GM12878 (cell line): ENCODE results near the gene BOLA1. TPM values are rescaled to one million over a fixed set of nuclear protein-coding genes. Genes with fewer than 3 reads are reported as not detected.

ENCODE experiments used
- GATAD2B ChIP-seq: fragments of 450-650 bp; conservative IDR thresholded peaks from 2 replicates; pipeline ENCODE4 v1.6.1; 2017; ENCODE audit warnings: low read depth, mild to moderate bottlenecking, moderate library complexity
- HDAC6 ChIP-seq: fragments of 200-600 bp; sonication (generic); IDR thresholded peaks from one replicate; pipeline ENCODE4 v1.8.0; 2017; ENCODE audit warnings: antibody characterized with exemption; ENCODE audit not compliant: unreplicated experiment
- IRF4 ChIP-seq: IDR thresholded peaks from 2 replicates; pipeline ENCODE4 v1.6.1; 2011; ENCODE audit warnings: low read depth, low read length
- MXI1 ChIP-seq: fragments of 150-350 bp; IDR thresholded peaks from 2 replicates; pipeline ENCODE4 v1.6.1; 2011; ENCODE audit warnings: low read depth, mild to moderate bottlenecking, inconsistent platforms, low read length, improper control_type of control experiment
- PAX5 ChIP-seq: IDR thresholded peaks from 2 replicates; pipeline ENCODE4 v1.6.1; 2011; ENCODE audit warnings: low read depth, low read length, borderline replicate concordance
- PAX8 ChIP-seq: fragments of 450-650 bp; IDR thresholded peaks from 2 replicates; pipeline ENCODE4 v1.6.1; 2017; ENCODE audit warnings: mild to moderate bottlenecking, moderate library complexity
- POLR2A ChIP-seq: IDR thresholded peaks from 2 replicates; pipeline ENCODE4 v1.6.1; 2011; ENCODE audit warnings: low read depth, mild to moderate bottlenecking, low read length
- POLR2AphosphoS5 ChIP-seq: IDR thresholded peaks from 2 replicates; pipeline ENCODE4 v1.6.1; 2011; ENCODE audit warnings: mild to moderate bottlenecking, low read length, inconsistent platforms
- RUNX3 ChIP-seq: IDR thresholded peaks from 2 replicates; pipeline ENCODE4 v1.6.1; 2012; ENCODE audit warnings: low read length, inconsistent platforms
- SIX5 ChIP-seq: IDR thresholded peaks from 2 replicates; pipeline ENCODE4 v1.6.1; 2011; ENCODE audit warnings: mild to moderate bottlenecking, low read depth, low read length, moderate library complexity; ENCODE audit not compliant: severe bottlenecking
- SMC3 ChIP-seq: IDR thresholded peaks from 2 replicates; pipeline ENCODE4 v1.6.1; 2011; ENCODE audit warnings: low read length, improper control_type of control experiment, borderline replicate concordance
- SREBF1 ChIP-seq: IDR thresholded peaks from 2 replicates; pipeline ENCODE4 v1.6.1; 2012; ENCODE audit warnings: mild to moderate bottlenecking, low read length
- SREBF2 ChIP-seq: IDR thresholded peaks from 2 replicates; pipeline ENCODE4 v1.6.1; 2012; ENCODE audit warnings: mild to moderate bottlenecking, low read length
- SRF ChIP-seq, 2 experiments: IDR thresholded peaks; 2 replicates each; pipeline ENCODE4 v1.6.1; 2011; ENCODE audit warnings: low read depth in 2 of 2, low read length in 2 of 2, mild to moderate bottlenecking in 1 of 2, moderate library complexity in 1 of 2
- ZSCAN29 ChIP-seq: fragments of 450-650 bp; IDR thresholded peaks from 2 replicates; pipeline ENCODE4 v1.6.1; 2017; ENCODE audit warnings: mild to moderate bottlenecking, moderate library complexity
- polyA plus RNA-seq, 11 experiments: library from polyadenylated mRNA; depleted of rRNA in 4 of 11; unstranded in 6 of 11; stranded (reverse) in 5 of 11; fragments of >200 nt; fragmentation: Nextera tagmentation in 4 of 11; fragmentation: Illumina TruSeq in 1 of 11; extraction: Ambion mirVana in 4 of 11; extraction: Trizol in 1 of 11; gene quantifications; 1 replicate in 1 of 11; 2 replicates in 10 of 11; pipeline versions ENCODE4 v1.2.1 to v1.2.3, GENCODE V29; 2011 to 2016; ENCODE audit warnings: inconsistent platforms in 2 of 11, missing spikeins in 2 of 11, low read depth in 1 of 11
- total RNA-seq, 4 experiments: library from RNA; depleted of rRNA in 3 of 4; stranded (reverse); fragments of >200 nt in 3 of 4; fragmentation: Illumina TruSeq in 1 of 4; extraction: Trizol in 1 of 4; gene quantifications; 2 replicates each; pipeline versions ENCODE4 v1.2.1 to v1.2.3, GENCODE V29; 2013 to 2021
- TF ChIP-seq, protein P1 (sequence below): fragments of 450-650 bp; formaldehyde crosslinking; IDR thresholded peaks from 2 replicates; pipeline ENCODE4 v1.4.0; 2020; ENCODE audit warnings: mild to moderate bottlenecking, moderate library complexity
- TF ChIP-seq, protein P2 (sequence below): IDR thresholded peaks from 2 replicates; pipeline ENCODE4 v1.6.1; 2011; ENCODE audit warnings: low read depth, mild to moderate bottlenecking, low read length, moderate library complexity, borderline replicate concordance; ENCODE audit errors: extremely low read depth
- TF ChIP-seq, protein P3 (sequence below): fragments of 450-650 bp; IDR thresholded peaks from 2 replicates; pipeline ENCODE4 v1.6.1; 2016; ENCODE audit warnings: mild to moderate bottlenecking
- TF ChIP-seq, protein P4 (sequence below): IDR thresholded peaks from 2 replicates; pipeline ENCODE4 v1.6.1; 2011; ENCODE audit warnings: mild to moderate bottlenecking, low read depth, low read length, moderate library complexity; ENCODE audit not compliant: insufficient replicate concordance
- TF ChIP-seq, protein P5 (sequence below): fragments of 450-650 bp; IDR thresholded peaks from 2 replicates; pipeline ENCODE4 v1.6.1; 2018; ENCODE audit warnings: mild to moderate bottlenecking, low read depth, moderate library complexity; ENCODE audit not compliant: partially characterized antibody

The BOLA1 gene
- total and polyA plus RNA-seq, 10 of the 15 experiments (the other 5 are each of a cell fraction or from before 2014, with no cell fraction given): 0.74 to 18.7 (median 11.3) TPM

DNA sequence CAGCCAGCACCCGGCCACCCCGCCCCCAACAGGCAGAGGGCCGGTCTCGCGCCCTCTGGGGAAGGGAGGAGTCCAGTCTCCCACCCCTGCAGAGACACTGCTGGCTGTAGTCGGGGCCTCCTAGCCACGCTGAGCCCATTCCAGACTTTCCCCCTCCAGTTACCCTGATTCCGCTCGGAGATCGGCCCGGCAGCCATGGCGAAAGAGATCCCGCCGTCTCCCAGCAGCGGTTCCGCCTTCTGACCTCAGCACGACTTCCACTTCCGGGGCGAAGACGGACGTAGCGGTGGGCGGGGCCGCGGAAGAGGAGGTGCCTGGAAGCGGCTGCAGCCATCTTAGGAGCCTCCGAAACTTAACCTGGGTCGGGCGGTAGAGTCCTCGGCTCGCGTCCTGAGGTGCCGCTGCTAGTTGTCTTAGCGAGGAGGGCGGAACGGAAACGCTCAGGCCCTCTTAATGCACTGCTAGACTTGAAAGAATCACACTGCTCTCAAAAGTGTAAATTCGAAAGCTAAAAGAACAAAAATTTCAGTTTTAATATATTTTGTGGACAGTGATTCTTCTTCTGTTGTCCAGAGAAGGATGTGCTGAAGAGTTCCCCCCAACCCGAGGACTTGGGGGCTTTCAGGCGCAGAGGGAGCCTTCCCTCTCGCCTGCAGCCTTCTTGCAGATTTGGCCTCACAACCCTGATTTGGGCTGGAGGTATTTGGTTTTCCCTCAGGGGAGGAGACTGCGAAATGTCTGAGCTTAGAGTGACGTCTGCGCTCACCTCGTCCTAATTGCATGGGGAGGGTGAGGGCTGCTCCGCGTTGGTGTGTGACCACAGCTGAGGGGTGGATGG, 28.4 kb downstream of the BOLA1 start, which contains the start of gene SF3B4 (continued):
- TF ChIP-seq HDAC6 (peak; percentile 68), SMC3 (no peak), IRF4 (no peak), ZSCAN29 (no peak), MXI1 (peak; percentile 44; the same call in 1 of the 2 replicates), PAX5 (peak; percentile 99), SIX5 (peak; percentile 60), GATAD2B (peak; percentile 93), PAX8 (0 out of 2 replicates have a peak, but pooled peaks have one; percentile 75), SREBF2 (no peak; the same call in 1 of the 2 replicates), RUNX3 (peak; percentile 70), POLR2AphosphoS5 (peak; percentile 98), POLR2A (peak; percentile 95), SREBF1 (peak; percentile 68; the same call in 1 of the 2 replicates), SRF (IDR thresholded peaks at IDR 0.05; ENCODE audit: low read depth in 2 of 2, low read length in 2 of 2) (0 out of 4 replicates have a peak, but pooled peaks of 1 of the 2 experiments have one; percentile 71)
- TF ChIP-seq, protein P1, sequence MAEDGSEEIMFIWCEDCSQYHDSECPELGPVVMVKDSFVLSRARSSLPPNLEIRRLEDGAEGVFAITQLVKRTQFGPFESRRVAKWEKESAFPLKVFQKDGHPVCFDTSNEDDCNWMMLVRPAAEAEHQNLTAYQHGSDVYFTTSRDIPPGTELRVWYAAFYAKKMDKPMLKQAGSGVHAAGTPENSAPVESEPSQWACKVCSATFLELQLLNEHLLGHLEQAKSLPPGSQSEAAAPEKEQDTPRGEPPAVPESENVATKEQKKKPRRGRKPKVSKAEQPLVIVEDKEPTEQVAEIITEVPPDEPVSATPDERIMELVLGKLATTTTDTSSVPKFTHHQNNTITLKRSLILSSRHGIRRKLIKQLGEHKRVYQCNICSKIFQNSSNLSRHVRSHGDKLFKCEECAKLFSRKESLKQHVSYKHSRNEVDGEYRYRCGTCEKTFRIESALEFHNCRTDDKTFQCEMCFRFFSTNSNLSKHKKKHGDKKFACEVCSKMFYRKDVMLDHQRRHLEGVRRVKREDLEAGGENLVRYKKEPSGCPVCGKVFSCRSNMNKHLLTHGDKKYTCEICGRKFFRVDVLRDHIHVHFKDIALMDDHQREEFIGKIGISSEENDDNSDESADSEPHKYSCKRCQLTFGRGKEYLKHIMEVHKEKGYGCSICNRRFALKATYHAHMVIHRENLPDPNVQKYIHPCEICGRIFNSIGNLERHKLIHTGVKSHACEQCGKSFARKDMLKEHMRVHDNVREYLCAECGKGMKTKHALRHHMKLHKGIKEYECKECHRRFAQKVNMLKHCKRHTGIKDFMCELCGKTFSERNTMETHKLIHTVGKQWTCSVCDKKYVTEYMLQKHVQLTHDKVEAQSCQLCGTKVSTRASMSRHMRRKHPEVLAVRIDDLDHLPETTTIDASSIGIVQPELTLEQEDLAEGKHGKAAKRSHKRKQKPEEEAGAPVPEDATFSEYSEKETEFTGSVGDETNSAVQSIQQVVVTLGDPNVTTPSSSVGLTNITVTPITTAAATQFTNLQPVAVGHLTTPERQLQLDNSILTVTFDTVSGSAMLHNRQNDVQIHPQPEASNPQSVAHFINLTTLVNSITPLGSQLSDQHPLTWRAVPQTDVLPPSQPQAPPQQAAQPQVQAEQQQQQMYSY (CRISPR knock-in tag): no peak
- TF ChIP-seq, protein P2, sequence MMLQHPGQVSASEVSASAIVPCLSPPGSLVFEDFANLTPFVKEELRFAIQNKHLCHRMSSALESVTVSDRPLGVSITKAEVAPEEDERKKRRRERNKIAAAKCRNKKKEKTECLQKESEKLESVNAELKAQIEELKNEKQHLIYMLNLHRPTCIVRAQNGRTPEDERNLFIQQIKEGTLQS: no peak
- TF ChIP-seq, protein P3, sequence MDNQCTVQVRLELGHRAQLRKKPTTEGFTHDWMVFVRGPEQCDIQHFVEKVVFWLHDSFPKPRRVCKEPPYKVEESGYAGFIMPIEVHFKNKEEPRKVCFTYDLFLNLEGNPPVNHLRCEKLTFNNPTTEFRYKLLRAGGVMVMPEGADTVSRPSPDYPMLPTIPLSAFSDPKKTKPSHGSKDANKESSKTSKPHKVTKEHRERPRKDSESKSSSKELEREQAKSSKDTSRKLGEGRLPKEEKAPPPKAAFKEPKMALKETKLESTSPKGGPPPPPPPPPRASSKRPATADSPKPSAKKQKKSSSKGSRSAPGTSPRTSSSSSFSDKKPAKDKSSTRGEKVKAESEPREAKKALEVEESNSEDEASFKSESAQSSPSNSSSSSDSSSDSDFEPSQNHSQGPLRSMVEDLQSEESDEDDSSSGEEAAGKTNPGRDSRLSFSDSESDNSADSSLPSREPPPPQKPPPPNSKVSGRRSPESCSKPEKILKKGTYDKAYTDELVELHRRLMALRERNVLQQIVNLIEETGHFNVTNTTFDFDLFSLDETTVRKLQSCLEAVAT: peak; percentile 80
- TF ChIP-seq, protein P4, sequence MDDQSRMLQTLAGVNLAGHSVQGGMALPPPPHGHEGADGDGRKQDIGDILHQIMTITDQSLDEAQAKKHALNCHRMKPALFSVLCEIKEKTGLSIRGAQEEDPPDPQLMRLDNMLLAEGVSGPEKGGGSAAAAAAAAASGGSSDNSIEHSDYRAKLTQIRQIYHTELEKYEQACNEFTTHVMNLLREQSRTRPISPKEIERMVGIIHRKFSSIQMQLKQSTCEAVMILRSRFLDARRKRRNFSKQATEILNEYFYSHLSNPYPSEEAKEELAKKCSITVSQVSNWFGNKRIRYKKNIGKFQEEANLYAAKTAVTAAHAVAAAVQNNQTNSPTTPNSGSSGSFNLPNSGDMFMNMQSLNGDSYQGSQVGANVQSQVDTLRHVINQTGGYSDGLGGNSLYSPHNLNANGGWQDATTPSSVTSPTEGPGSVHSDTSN: peak; percentile 61
- TF ChIP-seq, protein P5, sequence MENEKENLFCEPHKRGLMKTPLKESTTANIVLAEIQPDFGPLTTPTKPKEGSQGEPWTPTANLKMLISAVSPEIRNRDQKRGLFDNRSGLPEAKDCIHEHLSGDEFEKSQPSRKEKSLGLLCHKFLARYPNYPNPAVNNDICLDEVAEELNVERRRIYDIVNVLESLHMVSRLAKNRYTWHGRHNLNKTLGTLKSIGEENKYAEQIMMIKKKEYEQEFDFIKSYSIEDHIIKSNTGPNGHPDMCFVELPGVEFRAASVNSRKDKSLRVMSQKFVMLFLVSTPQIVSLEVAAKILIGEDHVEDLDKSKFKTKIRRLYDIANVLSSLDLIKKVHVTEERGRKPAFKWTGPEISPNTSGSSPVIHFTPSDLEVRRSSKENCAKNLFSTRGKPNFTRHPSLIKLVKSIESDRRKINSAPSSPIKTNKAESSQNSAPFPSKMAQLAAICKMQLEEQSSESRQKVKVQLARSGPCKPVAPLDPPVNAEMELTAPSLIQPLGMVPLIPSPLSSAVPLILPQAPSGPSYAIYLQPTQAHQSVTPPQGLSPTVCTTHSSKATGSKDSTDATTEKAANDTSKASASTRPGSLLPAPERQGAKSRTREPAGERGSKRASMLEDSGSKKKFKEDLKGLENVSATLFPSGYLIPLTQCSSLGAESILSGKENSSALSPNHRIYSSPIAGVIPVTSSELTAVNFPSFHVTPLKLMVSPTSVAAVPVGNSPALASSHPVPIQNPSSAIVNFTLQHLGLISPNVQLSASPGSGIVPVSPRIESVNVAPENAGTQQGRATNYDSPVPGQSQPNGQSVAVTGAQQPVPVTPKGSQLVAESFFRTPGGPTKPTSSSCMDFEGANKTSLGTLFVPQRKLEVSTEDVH: peak; percentile 93
